ENCODE data around the gene MACC1.

Gene MACC1, protein sequence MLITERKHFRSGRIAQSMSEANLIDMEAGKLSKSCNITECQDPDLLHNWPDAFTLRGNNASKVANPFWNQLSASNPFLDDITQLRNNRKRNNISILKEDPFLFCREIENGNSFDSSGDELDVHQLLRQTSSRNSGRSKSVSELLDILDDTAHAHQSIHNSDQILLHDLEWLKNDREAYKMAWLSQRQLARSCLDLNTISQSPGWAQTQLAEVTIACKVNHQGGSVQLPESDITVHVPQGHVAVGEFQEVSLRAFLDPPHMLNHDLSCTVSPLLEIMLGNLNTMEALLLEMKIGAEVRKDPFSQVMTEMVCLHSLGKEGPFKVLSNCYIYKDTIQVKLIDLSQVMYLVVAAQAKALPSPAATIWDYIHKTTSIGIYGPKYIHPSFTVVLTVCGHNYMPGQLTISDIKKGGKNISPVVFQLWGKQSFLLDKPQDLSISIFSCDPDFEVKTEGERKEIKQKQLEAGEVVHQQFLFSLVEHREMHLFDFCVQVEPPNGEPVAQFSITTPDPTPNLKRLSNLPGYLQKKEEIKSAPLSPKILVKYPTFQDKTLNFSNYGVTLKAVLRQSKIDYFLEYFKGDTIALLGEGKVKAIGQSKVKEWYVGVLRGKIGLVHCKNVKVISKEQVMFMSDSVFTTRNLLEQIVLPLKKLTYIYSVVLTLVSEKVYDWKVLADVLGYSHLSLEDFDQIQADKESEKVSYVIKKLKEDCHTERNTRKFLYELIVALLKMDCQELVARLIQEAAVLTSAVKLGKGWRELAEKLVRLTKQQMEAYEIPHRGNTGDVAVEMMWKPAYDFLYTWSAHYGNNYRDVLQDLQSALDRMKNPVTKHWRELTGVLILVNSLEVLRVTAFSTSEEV

DNA sequence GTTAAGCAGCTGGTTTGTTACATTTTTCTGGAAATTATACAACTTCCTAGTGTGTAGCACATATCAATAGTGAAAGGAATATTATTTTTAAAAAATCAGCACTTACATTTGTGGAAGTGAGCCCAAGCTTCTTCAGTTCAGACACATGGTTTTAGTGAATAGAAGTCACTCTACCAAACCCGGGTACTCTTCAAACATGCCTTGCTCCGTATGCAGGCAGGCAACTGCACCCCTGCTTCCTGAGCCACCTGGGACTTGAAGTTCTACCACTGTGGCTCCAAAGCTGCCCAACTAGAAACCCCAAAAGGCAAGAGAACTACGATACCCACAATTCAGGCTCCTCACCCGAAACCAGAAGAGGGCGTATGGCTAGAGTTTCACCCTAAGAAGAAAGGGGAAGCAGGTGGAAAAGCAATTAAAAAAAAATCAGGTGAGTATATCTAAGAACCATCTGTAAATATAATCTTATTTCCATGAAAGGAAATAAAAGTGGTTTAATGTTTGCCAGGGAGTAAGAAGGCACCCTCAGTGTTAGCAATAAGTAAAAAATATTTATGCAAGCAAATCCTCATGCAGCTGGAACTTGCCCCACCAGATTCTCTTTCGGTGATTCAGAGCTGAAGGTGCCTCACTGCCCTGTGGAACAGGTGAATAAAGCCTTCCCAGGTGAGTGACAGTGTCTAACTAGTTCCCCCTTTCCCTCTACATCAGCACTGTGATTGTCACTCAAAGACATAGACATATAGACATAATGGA is at the start of gene MACC1:
Gene MACC1, minus strand, starts transcription at position 192 of the 756 bp plus-strand sequence. CDS start 55,522 bp downstream, outside the sequence.
- DNase-seq (ENCODE audit: low read depth in 2 of 2): no peak

- no peak for DNase-seq (ENCODE audit: low read depth in 2 of 2)
Measured at GRCh38 chr7:20264623-20265022, 47.4 kb upstream of the MACC1 start.

- no peak for DNase-seq (ENCODE audit: low read depth in 2 of 2)
Measured at GRCh38 chr7:20260223-20260622, 43.0 kb upstream of the MACC1 start.

- no peak for DNase-seq (ENCODE audit: low read depth in 2 of 2)
Measured at GRCh38 chr7:20257212-20257611, 40.0 kb upstream of the MACC1 start.

DNA sequence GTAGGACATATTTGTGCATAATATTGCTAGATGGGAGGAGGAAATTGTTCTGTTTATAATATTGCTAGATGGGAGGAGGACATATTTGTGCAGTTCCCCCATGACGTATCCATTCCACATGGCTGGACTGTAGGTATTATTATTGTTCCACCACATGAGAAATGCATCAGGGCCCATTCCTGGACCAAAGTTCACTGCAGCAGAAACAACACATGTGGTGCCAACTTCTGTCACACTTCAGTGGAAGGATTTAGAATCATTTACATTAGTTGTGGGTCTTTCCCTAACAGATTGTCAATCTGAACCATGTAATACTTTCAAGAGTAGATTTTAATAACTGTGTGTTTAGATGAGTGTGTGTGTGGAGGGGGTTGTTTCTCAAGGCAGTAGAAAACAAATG is 32.7 kb upstream of the MACC1 start:
- DNase-seq (ENCODE audit: low read depth in 2 of 2): no peak

GRCh38 chr7:20249376-20249775 is 32.2 kb upstream of the MACC1 start:
- no peak for DNase-seq (ENCODE audit: low read depth in 2 of 2)

- no peak for DNase-seq (ENCODE audit: low read depth in 2 of 2)
Measured at GRCh38 chr7:20246236-20246635, 29.1 kb upstream of the MACC1 start.

GRCh38 chr7:20244334-20245120 is 27.3 kb upstream of the MACC1 start:
- DNase-seq (ENCODE audit: low read depth in 2 of 2): no peak

DNA sequence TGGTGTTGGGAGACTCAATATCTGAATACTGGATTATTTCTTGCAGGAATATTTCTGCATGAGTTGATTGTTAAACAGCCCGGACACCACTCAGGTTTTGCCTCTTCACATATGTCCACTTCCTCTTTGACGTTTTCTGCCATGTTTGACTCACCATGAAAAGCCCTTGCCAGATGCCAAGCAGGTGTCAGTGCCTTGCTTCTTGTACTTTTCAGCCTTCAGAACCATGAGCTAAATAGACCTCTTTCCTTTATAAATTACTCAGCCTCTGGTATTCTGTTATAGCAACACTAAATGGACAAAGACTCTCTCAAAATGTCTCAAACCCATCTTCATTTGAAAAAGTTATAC is 24.7 kb upstream of the MACC1 start:
- DNase-seq (ENCODE audit: low read depth in 2 of 2): no peak

GRCh38 chr7:20241194-20241910 is 24.2 kb upstream of the MACC1 start:
- DNase-seq (ENCODE audit: low read depth in 2 of 2): no peak

- no peak for DNase-seq (ENCODE audit: low read depth in 2 of 2)
Measured at GRCh38 chr7:20240080-20240926, 23.1 kb upstream of the MACC1 start.

DNA sequence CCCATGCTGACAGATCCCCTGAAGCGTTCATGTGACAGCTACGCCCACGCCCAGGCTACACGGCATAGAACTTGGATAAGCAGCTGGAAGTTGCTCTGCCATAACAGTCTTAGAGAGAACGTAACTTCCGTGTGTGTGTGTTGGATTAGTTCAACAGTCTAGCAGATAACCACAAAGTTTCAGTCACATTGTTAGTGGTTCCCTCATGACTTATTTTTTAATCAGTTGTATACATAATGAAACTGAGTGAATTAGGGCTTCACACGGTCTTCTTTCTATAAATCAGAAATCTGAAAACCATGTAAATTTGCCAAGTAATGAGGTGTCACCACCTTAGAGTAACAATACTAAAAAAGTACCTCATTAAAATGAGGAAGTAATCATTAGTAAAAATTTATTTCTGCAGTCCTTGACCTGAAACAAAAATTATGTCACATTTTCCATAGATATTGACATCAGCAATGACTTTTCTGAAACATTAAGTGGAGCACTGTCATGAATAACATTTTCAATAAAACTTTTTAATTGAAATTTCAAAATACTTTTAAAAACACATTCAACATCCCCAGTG is 21.7 kb upstream of the MACC1 start:
- no peak for DNase-seq (ENCODE audit: low read depth in 2 of 2)

DNA sequence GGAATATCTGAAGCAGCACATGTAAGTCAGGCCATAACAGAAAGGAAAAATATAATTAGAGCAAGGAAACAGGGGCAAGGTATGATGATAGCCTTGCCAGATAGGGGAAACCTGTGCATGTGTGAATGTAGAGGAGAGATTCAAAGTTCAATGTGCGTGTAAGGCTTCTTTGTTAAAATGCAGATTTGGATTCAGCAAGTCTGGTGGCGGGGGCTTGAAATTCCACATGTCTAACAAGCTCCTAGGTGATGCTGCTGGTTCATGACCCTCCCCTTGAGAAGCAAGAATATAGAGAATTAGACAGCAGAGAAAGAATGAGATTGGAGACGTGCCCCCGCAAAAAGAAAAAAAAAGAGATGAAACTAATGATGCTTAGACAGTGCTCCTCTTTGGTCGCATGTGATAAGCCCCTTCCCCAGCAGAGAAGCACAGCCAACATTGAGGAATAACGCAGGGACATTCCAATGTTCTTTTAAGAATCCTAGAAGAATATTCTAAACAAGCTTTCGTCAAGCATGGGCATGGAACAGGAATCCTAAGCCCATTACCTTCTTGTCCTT is 21.1 kb upstream of the MACC1 start:
- DNase-seq (ENCODE audit: low read depth in 2 of 2): no peak

GRCh38 chr7:20237464-20238193 is 20.4 kb upstream of the MACC1 start:
- no peak for DNase-seq (ENCODE audit: low read depth in 2 of 2)

DNA sequence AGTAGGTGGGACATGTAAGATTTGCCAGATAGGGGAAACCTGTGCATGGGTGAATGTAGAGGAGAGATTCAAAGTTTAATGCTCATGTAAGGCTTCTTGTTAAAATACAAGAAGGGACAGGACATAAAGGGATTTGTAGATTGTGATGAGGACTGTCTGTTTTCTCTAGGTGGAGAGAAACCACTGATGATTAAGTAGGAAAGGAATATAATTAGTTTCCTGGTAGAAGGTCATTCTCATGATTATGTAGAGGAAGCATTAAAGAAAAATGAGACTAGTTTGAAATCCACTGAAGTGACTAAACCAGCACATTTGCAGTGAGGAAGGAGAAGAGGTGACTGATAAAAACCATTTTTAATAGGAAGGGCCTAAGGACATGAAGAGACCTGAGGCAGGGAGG is 19.6 kb upstream of the MACC1 start:
- no peak for DNase-seq (ENCODE audit: low read depth in 2 of 2)

- no peak for DNase-seq (ENCODE audit: low read depth in 2 of 2)
Measured at GRCh38 chr7:20236043-20236442, 18.9 kb upstream of the MACC1 start.

DNA sequence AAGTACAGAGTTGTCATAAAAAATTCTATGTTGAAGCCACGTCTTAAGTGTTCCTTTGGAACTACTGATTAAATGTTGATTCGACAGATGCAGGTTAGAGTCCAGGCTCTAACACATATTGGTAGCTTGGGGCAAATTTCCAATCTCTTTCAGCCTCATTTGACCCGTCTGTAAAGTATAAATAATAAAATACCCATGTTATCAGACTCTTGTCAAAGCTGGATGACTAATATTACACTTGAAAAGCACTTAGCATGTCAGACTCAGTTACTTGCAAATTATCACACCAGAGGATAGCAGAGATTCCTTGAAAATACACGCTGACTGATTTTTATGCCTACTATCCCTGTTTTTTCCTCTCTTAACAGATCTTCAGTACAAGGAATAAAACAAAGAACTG is 18.1 kb upstream of the MACC1 start:
- DNase-seq (ENCODE audit: low read depth in 2 of 2): no peak

DNA sequence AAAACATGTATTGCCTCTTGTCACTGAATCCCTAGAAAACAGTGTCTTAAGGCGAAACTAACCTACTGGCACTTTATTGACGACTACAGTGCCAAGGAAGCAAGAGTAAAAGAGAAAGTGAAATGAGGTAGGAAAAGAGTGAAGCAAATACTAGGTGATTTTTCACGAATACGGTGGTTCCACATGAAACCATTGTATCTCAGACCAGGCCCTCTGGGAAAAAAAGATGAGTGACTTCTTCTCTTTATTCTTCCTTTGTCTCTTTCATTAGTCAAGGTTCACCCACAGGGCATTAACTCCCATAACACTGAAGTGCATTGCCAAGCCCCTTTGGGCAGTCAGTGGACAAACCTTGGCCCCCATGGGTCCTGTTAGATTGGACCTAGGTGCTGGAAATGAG is 16.2 kb upstream of the MACC1 start:
- no peak for DNase-seq (ENCODE audit: low read depth in 2 of 2)

DNA sequence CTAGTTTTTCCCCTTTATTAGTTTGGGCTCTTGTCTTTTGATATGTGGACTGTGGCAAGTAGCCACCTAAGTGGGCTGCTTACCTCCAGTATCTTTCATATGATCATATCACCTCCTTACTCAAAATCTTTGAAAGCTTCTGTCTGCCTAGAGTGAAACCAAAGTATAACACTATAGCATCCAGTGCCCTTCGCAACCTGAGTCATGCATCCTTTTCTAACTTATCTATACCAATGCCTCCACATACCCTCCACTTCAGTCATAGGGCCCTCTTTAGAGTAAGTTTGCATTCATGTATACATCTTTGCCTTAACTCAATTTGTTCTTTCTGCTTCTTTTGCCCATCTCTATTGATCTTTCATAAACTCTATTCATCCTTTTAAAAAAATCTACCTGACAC is 15.7 kb upstream of the MACC1 start:
- no peak for DNase-seq (ENCODE audit: low read depth in 2 of 2)
